H7 (cell line): ENCODE measurements around the gene DSP. TPM values are rescaled to one million over a fixed set of nuclear protein-coding genes. Genes with fewer than 3 reads are reported as not detected.

ENCODE experiments used
- DNase-seq: peaks from one replicate; pipeline ENCODE4 v3.0.0; 2012
- H3K27me3 ChIP-seq: 2 replicates; pipeline ENCODE4 v1.6.0; 2011; ENCODE audit warnings: mild to moderate bottlenecking, low read length; ENCODE audit not compliant: control insufficient read depth, insufficient read depth
- H3K36me3 ChIP-seq: replicated peaks from 2 replicates; pipeline ENCODE4 v1.5.1; 2011; ENCODE audit warnings: low read length; ENCODE audit not compliant: control insufficient read depth, insufficient read depth
- H3K4me3 ChIP-seq: 2 replicates; pipeline ENCODE4 v1.5.1; 2011; ENCODE audit warnings: low read depth, mild to moderate bottlenecking, control low read depth, low read length, moderate library complexity; ENCODE audit not compliant: insufficient read depth
- total RNA-seq: library from RNA; depleted of rRNA; stranded (reverse); fragments of >200 nt; shearing (Covaris generic); gene quantifications from 2 replicates; pipeline ENCODE4 v1.2.3, GENCODE V29; 2014

The DSP gene
- total RNA-seq, 1 experiment from 2014 or later: 33.9 TPM

GRCh38 chr6:7545316-7546019 lies 4.0 kb downstream of the DSP start:
- Histone ChIP-seq H3K4me3 (no peak overlapping the region), H3K27me3 (peaks cover 7% of the 10 kb centered on the region), H3K36me3 (no peaks in the 10 kb centered on the region)
- DNase-seq: no peak

- no peak overlapping the region for H3K4me3 ChIP-seq
- no peak for DNase-seq
- H3K27me3 ChIP-seq: peaks cover 5% of the 10 kb centered on the region; the same call in 1 of the 2 replicates
- no peaks in the 10 kb centered on the region for H3K36me3 ChIP-seq
These were observed 4.5 kb downstream of the DSP start for GRCh38 chr6:7546020-7546369.

GRCh38 chr6:7546383-7546782 lies 4.9 kb downstream of the DSP start:
- DNase-seq: no peak
- H3K36me3 ChIP-seq: no peaks in the 10 kb centered on the region
- H3K27me3 ChIP-seq: peaks cover 5% of the 10 kb centered on the region; the same call in 1 of the 2 replicates
- H3K4me3 ChIP-seq: no peak overlapping the region

GRCh38 chr6:7546896-7547295 lies 5.4 kb downstream of the DSP start:
- Histone ChIP-seq H3K4me3 (no peak overlapping the region), H3K36me3 (no peaks in the 10 kb centered on the region), H3K27me3 (peaks cover 5% of the 10 kb centered on the region; the same call in 1 of the 2 replicates)
- DNase-seq: no peak

GRCh38 chr6:7547315-7547714 lies 5.8 kb downstream of the DSP start:
- peaks cover 2% of the 10 kb centered on the region; the same call in 1 of the 2 replicates for H3K27me3 ChIP-seq

GRCh38 chr6:7550433-7550801 lies 8.9 kb downstream of the DSP start:
- DNase-seq: no peak
- no peaks in the 10 kb centered on the region for H3K27me3 ChIP-seq
- H3K4me3 ChIP-seq: no peak overlapping the region
- H3K36me3 ChIP-seq: no peaks in the 10 kb centered on the region

More at GRCh38 chr6:7547315-7547714, 5.8 kb downstream of the DSP start:
- no peak for DNase-seq
- Histone ChIP-seq H3K4me3 (no peak overlapping the region), H3K36me3 (no peaks in the 10 kb centered on the region)

GRCh38 chr6:7554533-7555275 lies 13.2 kb downstream of the DSP start:
- Histone ChIP-seq H3K4me3 (no peak overlapping the region), H3K27me3 (no peaks in the 10 kb centered on the region), H3K36me3 (peaks cover 1% of the 10 kb centered on the region)
- DNase-seq: no peak

GRCh38 chr6:7555671-7556070 lies 14.2 kb downstream of the DSP start:
- DNase-seq: no peak
- Histone ChIP-seq H3K4me3 (no peak overlapping the region), H3K36me3 (peaks cover 1% of the 10 kb centered on the region), H3K27me3 (no peaks in the 10 kb centered on the region)

GRCh38 chr6:7556394-7557106 lies 15.1 kb downstream of the DSP start:
- Histone ChIP-seq H3K4me3 (no peak overlapping the region), H3K27me3 (no peaks in the 10 kb centered on the region), H3K36me3 (peaks cover 4% of the 10 kb centered on the region)
- no peak for DNase-seq

- peaks cover 4% of the 10 kb centered on the region for H3K36me3 ChIP-seq
- no peak overlapping the region for H3K4me3 ChIP-seq
- DNase-seq: no peak
- H3K27me3 ChIP-seq: no peaks in the 10 kb centered on the region
These were observed 16.2 kb downstream of the DSP start for GRCh38 chr6:7557652-7558051.

GRCh38 chr6:7558781-7559180 lies 17.3 kb downstream of the DSP start:
- Histone ChIP-seq H3K4me3 (no peak overlapping the region), H3K27me3 (no peaks in the 10 kb centered on the region), H3K36me3 (peaks cover 5% of the 10 kb centered on the region)
- no peak for DNase-seq

- Histone ChIP-seq H3K27me3 (no peaks in the 10 kb centered on the region), H3K4me3 (no peak overlapping the region), H3K36me3 (peaks cover 5% of the 10 kb centered on the region)
- DNase-seq: no peak
These were observed 17.7 kb downstream of the DSP start for GRCh38 chr6:7559196-7559595.

GRCh38 chr6:7559651-7560385 lies 18.3 kb downstream of the DSP start:
- DNase-seq: no peak
- Histone ChIP-seq H3K27me3 (no peaks in the 10 kb centered on the region), H3K36me3 (peaks cover 5% of the 10 kb centered on the region), H3K4me3 (no peak overlapping the region)

- Histone ChIP-seq H3K4me3 (no peak overlapping the region), H3K36me3 (peaks cover 4% of the 10 kb centered on the region), H3K27me3 (no peaks in the 10 kb centered on the region)
- no peak for DNase-seq
These were observed 19.9 kb downstream of the DSP start for GRCh38 chr6:7561153-7561964.
